SU-DHL-6 (cell line): ENCODE measurements around the gene FOXA1.

Experiments
- H2AFZ ChIP-seq: fragments of 200-600 bp; sonication (generic); 2 replicates; pipeline ENCODE4 v1.6.1; 2014; ENCODE audit warnings: low read depth, mild to moderate bottlenecking, moderate library complexity, mixed read lengths, antibody characterized with exemption, low read length; ENCODE audit not compliant: severe bottlenecking
- H3F3A ChIP-seq: fragments of 200-600 bp; shearing (Covaris generic); 2 replicates; pipeline ENCODE4 v1.6.0; 2016; ENCODE audit warnings: antibody characterized with exemption, mild to moderate bottlenecking; ENCODE audit not compliant: insufficient read depth
- H3K27ac ChIP-seq: fragments of 200-600 bp; sonication (generic); 2 replicates; pipeline ENCODE4 v1.5.1; 2016; ENCODE audit warnings: low read depth, mild to moderate bottlenecking, low read length, moderate library complexity, mixed read lengths
- H3K27me3 ChIP-seq: fragments of 200-600 bp; sonication (generic), shearing (Covaris generic); 2 replicates; pipeline ENCODE4 v1.6.0; 2014; ENCODE audit warnings: mild to moderate bottlenecking, low read length
- H3K36me3 ChIP-seq: fragments of 200-600 bp; sonication (generic); 2 replicates; pipeline ENCODE4 v1.6.1; 2014; ENCODE audit warnings: mild to moderate bottlenecking, low read length, mixed read lengths
- H3K4me2 ChIP-seq: fragments of 300-600, 200-600 bp; shearing (Covaris generic), sonication (generic); 2 replicates; pipeline ENCODE4 v1.6.0; 2014; ENCODE audit warnings: low read length, low read depth, mild to moderate bottlenecking; ENCODE audit not compliant: poor library complexity, severe bottlenecking
- H3K4me3 ChIP-seq: fragments of 200-600 bp; sonication (generic); 2 replicates; pipeline ENCODE4 v1.5.1; 2014; ENCODE audit warnings: antibody characterized with exemption, low read length, mild to moderate bottlenecking, mixed read lengths; ENCODE audit not compliant: insufficient read depth, poor library complexity, severe bottlenecking
- H3K79me2 ChIP-seq: fragments of 200-600 bp; sonication (generic); 2 replicates; pipeline ENCODE4 v1.6.1; 2014; ENCODE audit warnings: mild to moderate bottlenecking, low read length, moderate library complexity; ENCODE audit not compliant: insufficient read depth
- H3K9ac ChIP-seq: fragments of 200-600 bp; sonication (generic); 2 replicates; pipeline ENCODE4 v1.7.0; 2014; ENCODE audit warnings: mild to moderate bottlenecking, low read length
- H3K9me2 ChIP-seq: fragments of 200-600 bp; sonication (generic); replicated peaks from 2 replicates; pipeline ENCODE4 v1.6.1; 2014; ENCODE audit warnings: low read length; ENCODE audit not compliant: insufficient read depth
- H3K9me3 ChIP-seq: fragments of 200-600 bp; sonication (generic); 2 replicates; pipeline ENCODE4 v1.6.1; 2014; ENCODE audit warnings: low read length, mixed read lengths; ENCODE audit not compliant: insufficient read depth
- H4K20me1 ChIP-seq: fragments of 200-600 bp; sonication (generic); 2 replicates; pipeline ENCODE4 v1.6.1; 2014; ENCODE audit warnings: low read depth, mild to moderate bottlenecking, antibody characterized with exemption, low read length, moderate library complexity, mixed read lengths
- EZH2phosphoT487 ChIP-seq: fragments of 200-600 bp; sonication (generic), shearing (Covaris generic); conservative IDR thresholded peaks from 2 replicates; pipeline ENCODE4 v1.6.1; 2018; ENCODE audit warnings: mild to moderate bottlenecking, antibody characterized with exemption, low read length, moderate library complexity, mixed read lengths
- TF ChIP-seq, protein P1 (sequence below): fragments of 200-600 bp; sonication (generic); IDR thresholded peaks from one replicate; pipeline ENCODE4 v1.5.1; 2017; ENCODE audit warnings: antibody characterized with exemption, mild to moderate bottlenecking, low read length, moderate library complexity; ENCODE audit not compliant: insufficient read depth, poor library complexity, severe bottlenecking

Gene FOXA1

DNA sequence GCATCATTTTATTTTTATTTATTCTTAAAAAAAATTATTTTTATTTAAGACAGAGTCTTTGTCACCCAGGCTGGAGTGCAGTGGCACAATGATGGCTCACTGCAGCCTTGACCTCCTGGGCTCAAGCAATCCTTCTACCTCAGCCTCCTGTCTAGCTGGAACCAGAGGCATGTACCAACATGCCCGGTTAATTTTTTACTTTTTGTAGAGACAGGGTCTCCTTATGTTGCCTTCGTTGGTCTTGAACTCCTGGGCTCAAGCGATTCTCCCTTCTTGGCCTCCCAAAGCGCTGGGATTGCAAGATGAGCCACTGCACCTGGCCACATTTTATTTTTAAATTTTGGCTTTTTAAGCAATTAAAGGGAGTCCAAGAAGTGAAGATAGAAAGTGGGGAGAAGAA, 21.8 kb upstream of the FOXA1 start:
- no peak for TF ChIP-seq EZH2phosphoT487
- TF ChIP-seq, protein P1, sequence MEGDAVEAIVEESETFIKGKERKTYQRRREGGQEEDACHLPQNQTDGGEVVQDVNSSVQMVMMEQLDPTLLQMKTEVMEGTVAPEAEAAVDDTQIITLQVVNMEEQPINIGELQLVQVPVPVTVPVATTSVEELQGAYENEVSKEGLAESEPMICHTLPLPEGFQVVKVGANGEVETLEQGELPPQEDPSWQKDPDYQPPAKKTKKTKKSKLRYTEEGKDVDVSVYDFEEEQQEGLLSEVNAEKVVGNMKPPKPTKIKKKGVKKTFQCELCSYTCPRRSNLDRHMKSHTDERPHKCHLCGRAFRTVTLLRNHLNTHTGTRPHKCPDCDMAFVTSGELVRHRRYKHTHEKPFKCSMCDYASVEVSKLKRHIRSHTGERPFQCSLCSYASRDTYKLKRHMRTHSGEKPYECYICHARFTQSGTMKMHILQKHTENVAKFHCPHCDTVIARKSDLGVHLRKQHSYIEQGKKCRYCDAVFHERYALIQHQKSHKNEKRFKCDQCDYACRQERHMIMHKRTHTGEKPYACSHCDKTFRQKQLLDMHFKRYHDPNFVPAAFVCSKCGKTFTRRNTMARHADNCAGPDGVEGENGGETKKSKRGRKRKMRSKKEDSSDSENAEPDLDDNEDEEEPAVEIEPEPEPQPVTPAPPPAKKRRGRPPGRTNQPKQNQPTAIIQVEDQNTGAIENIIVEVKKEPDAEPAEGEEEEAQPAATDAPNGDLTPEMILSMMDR = no peak
- no peak overlapping the region for H2AFZ ChIP-seq
- H3K36me3 ChIP-seq = no peaks in the 10 kb centered on the region
- H3K9ac ChIP-seq = no peak overlapping the region
- H3K9me2 ChIP-seq = no peaks in the 10 kb centered on the region
- no peaks in the 10 kb centered on the region for H3K79me2 ChIP-seq
- no peak overlapping the region for H3K4me3 ChIP-seq
- no peak overlapping the region for H3K4me2 ChIP-seq
- H3K27me3 ChIP-seq = no peaks in the 10 kb centered on the region
- H4K20me1 ChIP-seq = no peaks in the 10 kb centered on the region
- no peak overlapping the region for H3K27ac ChIP-seq
- no peaks in the 10 kb centered on the region for H3F3A ChIP-seq
- H3K9me3 ChIP-seq = 0 out of 2 replicates have a peak, but pooled peaks cover 12% of the 10 kb centered on the region

GRCh38 chr14:37615582-37616289, 20.7 kb upstream of the FOXA1 start:
- Histone ChIP-seq H3K9ac (no peak overlapping the region), H3K9me3 (0 out of 2 replicates have a peak, but pooled peaks cover 12% of the 10 kb centered on the region), H3F3A (no peaks in the 10 kb centered on the region), H3K27me3 (no peaks in the 10 kb centered on the region), H3K4me3 (no peak overlapping the region), H3K9me2 (no peaks in the 10 kb centered on the region), H3K79me2 (no peaks in the 10 kb centered on the region), H3K4me2 (no peak overlapping the region), H3K36me3 (no peaks in the 10 kb centered on the region), H2AFZ (no peak overlapping the region), H4K20me1 (no peaks in the 10 kb centered on the region), H3K27ac (no peak overlapping the region)
- no peak for TF ChIP-seq EZH2phosphoT487
- TF ChIP-seq, protein P1 = no peak

DNA sequence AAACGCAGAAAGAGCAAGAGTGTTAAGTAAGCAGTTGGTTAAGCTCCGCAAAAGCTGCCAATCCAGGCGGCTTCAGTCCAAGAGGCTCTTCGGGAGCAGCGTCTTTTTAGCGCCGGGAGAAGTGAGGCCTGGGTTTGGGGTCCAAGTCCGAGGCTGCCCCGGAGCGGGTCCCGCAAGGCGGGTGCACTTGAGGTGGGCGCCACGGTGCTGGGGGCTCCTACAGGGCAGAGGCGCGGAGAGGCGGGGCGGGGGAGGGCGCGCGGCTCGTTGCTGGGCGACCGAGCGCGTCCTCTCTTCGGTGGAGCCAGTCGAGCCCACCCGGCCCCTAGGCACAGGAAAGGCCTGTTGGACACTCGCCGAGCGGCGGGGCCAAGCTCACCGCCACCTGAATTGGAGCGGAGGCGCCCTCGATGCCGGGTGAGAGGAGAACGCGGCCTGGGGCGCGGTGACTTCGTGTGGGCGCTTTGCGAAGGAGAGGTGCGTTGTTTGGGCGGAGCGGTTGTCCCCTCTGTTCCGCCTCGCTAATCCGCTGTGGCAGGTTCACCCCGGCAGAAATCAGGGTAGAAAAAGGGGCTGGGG, 16.0 kb upstream of the FOXA1 start:
- Histone ChIP-seq H3K9me2 (no peaks in the 10 kb centered on the region), H2AFZ (no peak overlapping the region), H3K27me3 (no peaks in the 10 kb centered on the region), H3K36me3 (no peaks in the 10 kb centered on the region), H3K9me3 (0 out of 2 replicates have a peak, but pooled peaks cover 8% of the 10 kb centered on the region), H3K4me3 (no peak overlapping the region), H3F3A (no peaks in the 10 kb centered on the region), H3K9ac (no peak overlapping the region), H3K79me2 (no peaks in the 10 kb centered on the region), H3K27ac (no peak overlapping the region), H3K4me2 (no peak overlapping the region), H4K20me1 (no peaks in the 10 kb centered on the region)
- TF ChIP-seq, protein P1 = no peak
- no peak for TF ChIP-seq EZH2phosphoT487
